OCI-LY3 (cell line): ENCODE results near the gene TMC6.

Source experiments
- H2AFZ ChIP-seq: fragments of 200-600, 300-600 bp; shearing (Covaris generic); 2 replicates; pipeline ENCODE4 v1.6.0; 2014; ENCODE audit warnings: antibody characterized with exemption, low read depth, low read length
- H3K27ac ChIP-seq: fragments of 200-600, 300-600 bp; sonication (generic); 2 replicates; pipeline ENCODE4 v1.5.1; 2014; ENCODE audit warnings: mild to moderate bottlenecking, low read length, moderate library complexity, mixed read lengths
- H3K27me3 ChIP-seq: fragments of 200-600, 300-600 bp; sonication (generic); 2 replicates; pipeline ENCODE4 v1.6.1; 2014; ENCODE audit warnings: low read depth, low read length, mixed read lengths
- H3K36me3 ChIP-seq: fragments of 200-600, 300-600 bp; sonication (generic); replicated peaks from 2 replicates; pipeline ENCODE3; 2014; ENCODE audit warnings: low read depth, low read length, mixed read lengths
- H3K4me1 ChIP-seq: fragments of 300-600, 200-600 bp; sonication (generic); 2 replicates; pipeline ENCODE4 v1.6.1; 2014; ENCODE audit warnings: low read length, mixed read lengths
- H3K4me2 ChIP-seq: fragments of 200-600, 300-600 bp; sonication (generic); 2 replicates; pipeline ENCODE4 v1.6.1; 2014; ENCODE audit warnings: low read length, mixed read lengths
- H3K4me3 ChIP-seq: fragments of 300-600, 200-600 bp; sonication (generic); 2 replicates; pipeline ENCODE4 v1.5.1; 2014; ENCODE audit warnings: antibody characterized with exemption, mild to moderate bottlenecking, low read length, moderate library complexity
- H3K79me2 ChIP-seq: fragments of 300-600, 200-600 bp; shearing (Covaris generic); 2 replicates; pipeline ENCODE4 v1.6.1; 2014; ENCODE audit warnings: mild to moderate bottlenecking, low read length, mixed read lengths
- H3K9ac ChIP-seq: fragments of 300-600, 200-600 bp; shearing (Covaris generic); 2 replicates; pipeline ENCODE4 v1.6.0; 2014; ENCODE audit warnings: mild to moderate bottlenecking, low read length, moderate library complexity
- H3K9me3 ChIP-seq: fragments of 200-600, 300-600 bp; shearing (Covaris generic); 2 replicates; pipeline ENCODE4 v1.6.1; 2014; ENCODE audit warnings: low read length, mixed read lengths; ENCODE audit not compliant: insufficient read depth
- H4K20me1 ChIP-seq: fragments of 200-600, 300-600 bp; sonication (generic); 2 replicates; pipeline ENCODE4 v1.6.1; 2016; ENCODE audit warnings: low read length, mixed read lengths; ENCODE audit not compliant: insufficient read depth
- CTCF ChIP-seq: fragments of 200-600, 300-600 bp; sonication (generic); IDR thresholded peaks from 2 replicates; pipeline ENCODE4 v1.5.1; 2014; ENCODE audit warnings: antibody characterized with exemption, low read length, low read depth
- EZH2phosphoT487 ChIP-seq: fragments of 200-600 bp; shearing (Covaris generic); IDR thresholded peaks from 2 replicates; pipeline ENCODE4 v1.6.1; 2018; ENCODE audit warnings: antibody characterized with exemption, mixed run types, low read depth

The TMC6 gene

GRCh38 chr17:78137392-78138203 lies 9.0 kb upstream of the TMC6 start:
- Histone ChIP-seq H4K20me1 (no peaks in the 10 kb centered on the region), H2AFZ (no peak overlapping the region), H3K36me3 (peaks cover 10% of the 10 kb centered on the region), H3K27me3 (no peaks in the 10 kb centered on the region), H3K9me3 (no peaks in the 10 kb centered on the region), H3K4me2 (peak overlapping the region; percentile 78), H3K4me1 (peaks cover 73% of the 10 kb centered on the region), H3K9ac (peak overlapping the region; percentile 73), H3K4me3 (peak overlapping the region; percentile 72), H3K79me2 (no peaks in the 10 kb centered on the region), H3K27ac (peak overlapping the region; percentile 62)
- TF ChIP-seq EZH2phosphoT487 (no peak), CTCF (peak; percentile 92)

GRCh38 chr17:78135858-78136500 lies 7.4 kb upstream of the TMC6 start:
- peaks cover 2% of the 10 kb centered on the region; the same call in 1 of the 2 replicates for H3K79me2 ChIP-seq
- peaks cover 7% of the 10 kb centered on the region for H3K36me3 ChIP-seq
- H3K4me2 ChIP-seq = no peak overlapping the region
- no peak overlapping the region for H3K27ac ChIP-seq
- no peak for TF ChIP-seq EZH2phosphoT487
- TF ChIP-seq CTCF = no peak
- H4K20me1 ChIP-seq = no peaks in the 10 kb centered on the region
- H3K4me1 ChIP-seq = peaks cover 68% of the 10 kb centered on the region
- no peaks in the 10 kb centered on the region for H3K27me3 ChIP-seq
- H3K4me3 ChIP-seq = no peak overlapping the region
- H3K9me3 ChIP-seq = no peaks in the 10 kb centered on the region
- H2AFZ ChIP-seq = no peak overlapping the region
- H3K9ac ChIP-seq = no peak overlapping the region

GRCh38 chr17:78134899-78135385 lies 6.4 kb upstream of the TMC6 start:
- H3K9me3 ChIP-seq = no peaks in the 10 kb centered on the region
- no peaks in the 10 kb centered on the region for H4K20me1 ChIP-seq
- H3K36me3 ChIP-seq = peaks cover 7% of the 10 kb centered on the region
- H3K4me1 ChIP-seq = peaks cover 70% of the 10 kb centered on the region
- no peak for TF ChIP-seq EZH2phosphoT487
- no peak for TF ChIP-seq CTCF
- H3K79me2 ChIP-seq = peaks cover 7% of the 10 kb centered on the region; the same call in 1 of the 2 replicates
- no peak overlapping the region for H2AFZ ChIP-seq
- H3K9ac ChIP-seq = no peak overlapping the region
- H3K4me3 ChIP-seq = no peak overlapping the region
- H3K27me3 ChIP-seq = no peaks in the 10 kb centered on the region
- no peak overlapping the region for H3K4me2 ChIP-seq
- no peak overlapping the region for H3K27ac ChIP-seq
